Limb (tissue), 2 donors: ENCODE results near the gene PNPLA7.
"Not testable (repeated sequence)": the region's sequence is repeated elsewhere in the genome, so short reads cannot be mapped to it uniquely, and the experiment has no call there.

Experiments
- DNase-seq, 2 donors: peaks; one replicate each; pipeline ENCODE4 v3.0.0-alpha.2; 2016; ENCODE audit errors: extremely low spot score in 2 of 2

The PNPLA7 gene

DNA sequence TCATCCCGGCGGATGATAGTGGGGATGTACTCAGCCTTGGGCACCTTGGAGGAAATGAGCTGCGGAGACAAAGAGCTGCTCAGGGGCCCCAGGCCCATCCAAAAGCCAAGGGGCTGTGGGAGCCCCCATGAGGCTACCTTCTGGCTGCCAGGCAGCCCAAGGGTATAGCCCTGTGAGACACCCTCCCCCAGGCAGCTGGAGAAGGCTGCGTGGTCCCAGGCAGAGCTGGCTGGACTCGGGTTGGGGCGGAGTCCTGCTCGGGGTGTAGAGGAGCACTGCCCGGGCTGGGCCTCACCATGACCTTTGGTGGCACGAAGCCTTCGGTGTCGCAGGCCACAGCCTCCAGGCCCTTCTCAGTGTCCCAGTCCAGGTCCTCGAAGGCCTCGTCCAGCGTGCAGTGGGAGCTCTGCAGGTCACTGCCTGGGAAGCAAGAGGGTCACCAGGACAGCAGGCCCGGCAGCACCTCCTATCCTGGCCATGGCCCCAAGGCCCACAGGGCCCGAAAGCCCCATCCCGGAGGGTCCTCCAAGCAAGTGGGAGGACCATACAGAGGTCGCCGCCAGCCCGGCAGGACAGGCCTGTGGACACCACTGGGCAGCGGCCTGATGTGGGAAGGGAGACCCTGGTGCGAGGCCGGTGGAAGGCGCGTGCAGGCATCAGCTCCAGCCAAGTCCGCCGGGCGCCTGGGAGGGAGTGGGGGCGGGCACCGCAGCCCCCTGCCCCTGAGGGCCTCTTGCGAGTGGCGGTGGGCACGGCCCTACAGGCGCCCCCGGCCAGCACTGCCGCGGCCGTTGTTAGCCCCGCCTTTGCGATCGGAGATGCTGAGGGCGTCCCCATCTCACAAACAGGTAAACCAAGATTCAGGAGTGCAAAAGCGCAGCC is 97.2 kb downstream of the PNPLA7 start:
- no peak for DNase-seq

DNA sequence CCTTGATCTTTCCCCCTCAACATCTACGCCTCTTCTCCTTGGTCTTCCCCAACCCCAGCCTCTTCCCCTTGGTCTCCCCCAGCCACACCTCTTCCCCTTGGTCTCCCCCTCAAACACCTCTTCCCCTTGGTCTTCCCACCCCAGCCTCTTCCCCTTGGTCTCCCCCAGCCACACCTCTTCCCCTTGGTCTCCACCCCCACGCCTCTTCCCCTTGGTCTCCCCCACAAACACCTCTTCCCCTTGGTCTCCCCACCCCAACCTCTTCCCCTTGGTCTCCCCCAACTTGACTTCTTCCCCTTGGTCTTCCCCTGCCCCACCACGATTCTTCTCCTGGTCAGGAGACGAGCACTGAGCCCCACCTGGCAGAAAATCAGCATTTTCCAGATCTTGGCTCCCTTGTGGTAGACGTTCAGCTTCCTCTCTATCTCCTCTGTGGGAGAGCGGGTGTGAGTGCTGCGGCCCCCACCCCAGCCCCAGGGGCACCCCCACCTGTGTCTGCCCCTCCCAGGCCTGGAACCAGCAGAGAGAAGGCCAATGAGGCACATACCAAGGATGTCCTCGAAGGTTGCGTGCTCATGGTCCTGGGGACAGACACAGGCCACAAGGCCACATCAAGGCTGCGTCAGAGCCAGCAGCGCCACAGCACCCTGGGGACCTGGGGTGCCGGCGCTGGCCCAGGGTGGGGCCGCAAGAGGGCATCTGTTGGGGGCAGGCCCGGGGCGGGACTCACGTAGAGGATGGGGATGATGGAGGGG is 98.0 kb downstream of the PNPLA7 start:
- DNase-seq, result peak in 1 of 2 donors; percentile 29

DNA sequence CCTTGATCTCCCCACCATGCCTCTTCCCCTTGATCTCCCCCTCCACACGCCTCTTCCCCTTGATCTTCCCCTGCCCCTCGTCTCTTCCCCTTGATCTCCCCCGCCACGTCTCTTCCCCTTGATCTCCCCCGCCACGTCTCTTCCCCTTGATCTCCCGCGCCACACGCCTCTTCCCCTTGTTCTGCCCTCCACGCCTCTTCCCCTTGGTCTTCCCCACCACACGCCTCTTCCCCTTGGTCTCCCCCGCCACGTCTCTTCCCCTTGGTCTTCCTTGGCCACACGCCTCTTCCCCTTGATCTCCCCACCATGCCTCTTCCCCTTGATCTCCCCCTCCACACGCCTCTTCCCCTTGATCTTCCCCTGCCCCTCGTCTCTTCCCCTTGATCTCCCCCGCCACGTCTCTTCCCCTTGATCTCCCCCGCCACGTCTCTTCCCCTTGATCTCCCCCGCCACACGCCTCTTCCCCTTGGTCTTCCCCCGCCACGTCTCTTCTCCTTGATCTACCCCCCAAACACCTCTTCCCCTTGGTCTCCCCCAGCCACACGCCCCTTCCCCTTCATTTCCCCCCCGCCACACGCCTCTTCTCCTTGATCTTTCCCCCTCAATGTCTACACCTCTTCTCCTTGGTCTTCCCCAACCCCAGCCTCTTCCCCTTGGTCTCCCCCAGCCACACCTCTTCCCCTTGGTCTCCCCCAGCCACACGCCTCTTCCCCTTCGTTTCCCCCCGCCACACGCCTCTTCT is 98.8 kb downstream of the PNPLA7 start:
- DNase-seq, result not testable (repeated sequence)

DNA sequence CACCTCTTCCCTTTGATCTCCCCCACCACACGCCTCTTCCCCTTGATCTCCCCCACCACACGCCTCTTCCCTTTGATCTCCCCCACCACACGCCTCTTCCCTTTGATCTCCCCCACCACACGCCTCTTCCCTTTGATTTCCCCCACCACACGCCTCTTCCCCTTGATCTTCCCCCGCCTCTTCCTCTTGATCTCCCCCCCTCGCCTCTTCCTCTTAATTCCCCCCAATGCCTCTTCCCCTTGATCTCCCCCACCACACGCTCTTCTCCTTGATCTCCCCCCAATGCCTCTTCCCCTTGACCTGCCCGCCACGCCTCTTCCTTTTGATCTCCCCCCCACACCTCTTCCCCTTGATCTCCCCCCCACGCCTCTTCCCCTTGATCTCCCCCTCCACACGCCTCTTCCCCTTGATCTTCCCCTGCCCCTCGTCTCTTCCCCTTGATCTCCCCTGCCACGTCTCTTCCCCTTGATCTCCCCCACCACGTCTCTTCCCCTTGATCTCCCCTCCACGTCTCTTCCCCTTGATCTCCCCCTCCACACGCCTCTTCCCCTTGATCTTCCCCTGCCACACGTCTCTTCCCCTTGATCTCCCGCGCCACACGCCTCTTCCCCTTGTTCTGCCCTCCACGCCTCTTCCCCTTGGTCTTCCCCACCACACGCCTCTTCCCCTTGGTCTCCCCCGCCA is 99.5 kb downstream of the PNPLA7 start:
- not testable (repeated sequence) for DNase-seq

DNA sequence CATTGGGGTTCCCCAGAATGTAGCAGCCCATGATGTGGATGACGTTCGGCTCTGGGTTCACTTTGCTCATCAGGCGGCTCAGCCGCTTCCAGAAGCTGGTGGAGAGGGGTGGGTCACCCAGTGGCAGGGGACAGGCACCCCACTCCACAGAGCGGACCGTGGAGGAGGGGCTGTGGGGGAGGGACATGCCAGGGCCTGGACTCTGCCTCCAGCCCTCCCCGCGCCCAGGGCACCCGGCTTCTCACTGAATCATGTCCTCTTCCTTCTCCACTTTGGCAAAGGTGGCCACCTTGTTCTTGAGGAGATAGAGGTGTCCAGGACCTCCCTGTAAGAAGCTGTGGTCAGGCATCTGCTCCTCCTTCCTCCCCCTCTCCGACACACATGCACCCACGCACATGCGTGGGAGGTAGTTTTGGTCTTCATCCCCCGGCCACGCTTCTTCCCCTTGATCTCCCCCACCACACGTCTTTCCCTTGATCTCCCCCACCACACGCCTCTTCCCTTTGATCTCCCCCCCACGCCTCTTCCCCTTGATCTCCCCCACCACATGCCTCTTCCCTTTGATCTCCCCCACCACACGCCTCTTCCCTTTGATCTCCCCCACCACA is 100.2 kb downstream of the PNPLA7 start:
- peak in 1 of 2 donors; percentile 28 for DNase-seq

DNA sequence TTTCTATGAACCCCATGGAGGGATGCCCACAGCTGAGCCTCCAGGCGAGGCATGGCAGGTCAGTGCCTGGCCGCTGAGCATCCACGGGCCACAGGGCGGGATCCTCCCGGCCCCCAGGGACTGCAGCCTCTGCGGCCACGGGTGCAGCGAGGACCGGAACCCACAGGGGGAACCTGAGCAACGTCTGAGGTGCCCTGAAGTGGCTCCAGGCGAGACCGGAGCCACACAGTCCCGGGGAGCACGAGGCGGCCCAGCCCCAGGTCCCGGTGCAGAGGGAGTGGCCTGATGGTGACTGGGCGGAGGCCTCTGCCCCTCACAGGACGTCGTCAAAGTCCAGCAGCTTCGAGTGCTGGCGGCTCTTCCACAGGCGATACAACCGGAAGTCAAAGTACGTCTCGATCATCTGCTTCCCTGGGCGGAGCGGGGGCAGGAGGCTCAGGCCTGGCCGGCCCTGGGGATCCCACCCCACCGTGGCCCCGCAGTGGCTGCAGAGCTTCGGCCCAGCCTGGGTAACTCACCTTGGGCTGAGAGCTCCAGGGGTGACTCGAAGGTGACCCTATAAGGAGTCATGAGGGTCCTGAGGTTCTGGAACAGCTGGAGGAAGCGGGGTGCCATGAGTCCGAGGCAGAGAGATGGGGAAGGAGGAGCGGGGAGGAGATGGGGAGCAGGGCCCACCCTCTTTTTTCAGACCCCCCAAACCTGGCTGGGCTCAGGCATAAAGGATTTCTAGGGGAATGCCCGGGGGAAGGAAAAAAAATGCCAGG is 100.9 kb downstream of the PNPLA7 start:
- DNase-seq, result no peak

DNA sequence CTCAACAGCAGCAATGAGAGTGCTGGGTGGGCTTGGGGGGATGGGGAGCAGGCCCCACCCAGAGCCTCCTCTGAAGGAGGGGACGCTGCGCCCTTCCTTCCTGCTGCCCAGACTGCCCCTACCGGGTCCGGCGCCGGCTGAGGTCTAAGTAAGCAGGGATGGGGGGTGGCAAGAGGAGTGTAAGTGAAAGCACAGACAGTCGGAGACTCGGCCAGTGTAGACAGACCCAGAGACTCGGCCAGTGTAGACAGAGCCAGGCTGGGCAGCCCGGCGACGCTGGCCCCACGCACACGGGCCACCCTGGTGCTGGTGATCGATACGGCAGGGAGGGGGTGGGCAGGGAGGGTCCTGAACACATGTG is 101.6 kb downstream of the PNPLA7 start:
- no peak for DNase-seq

DNA sequence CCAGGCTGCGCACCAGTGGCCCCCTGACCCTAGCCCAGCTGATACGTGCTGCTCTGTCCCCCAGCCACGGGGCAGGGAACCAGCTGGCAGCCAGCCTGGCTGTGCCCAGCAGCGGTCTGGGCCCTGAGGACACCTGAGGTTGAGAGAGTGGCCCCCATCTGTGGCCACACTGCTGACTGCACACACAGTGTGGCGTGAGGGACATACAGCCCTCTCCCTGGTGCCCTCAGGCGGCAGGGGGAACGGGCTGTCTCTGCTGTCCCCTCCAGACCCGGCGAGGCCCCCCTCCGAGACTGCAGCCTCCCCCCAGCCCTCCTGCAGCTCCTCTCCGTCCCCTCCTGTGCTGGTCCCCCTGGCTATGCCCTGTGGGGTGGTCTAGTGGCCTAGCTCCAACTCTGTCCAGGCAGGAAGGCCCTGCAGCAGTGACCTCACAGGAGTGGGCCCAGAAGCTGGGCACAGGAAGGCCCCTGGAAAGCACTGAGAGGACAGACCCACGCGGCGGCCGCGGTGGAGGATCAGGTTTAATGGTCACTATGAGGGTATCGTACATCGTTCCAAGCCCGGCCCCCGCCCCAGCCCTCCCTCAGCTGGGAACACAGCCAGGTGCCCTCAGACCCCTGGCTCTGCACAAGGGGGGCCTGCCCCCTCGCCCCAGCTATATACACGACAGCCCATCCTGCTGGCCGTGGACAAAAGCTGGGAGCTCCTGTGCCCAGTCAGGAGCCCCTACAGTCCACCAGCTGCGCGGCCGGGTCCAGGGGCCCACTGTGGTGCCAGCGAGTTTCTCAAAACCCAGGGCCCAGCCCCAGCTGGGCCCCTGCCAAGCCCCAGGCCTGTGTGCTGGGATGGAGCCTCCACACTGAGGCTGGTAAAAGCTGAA is 102.2 kb downstream of the PNPLA7 start:
- DNase-seq, result no peak

DNA sequence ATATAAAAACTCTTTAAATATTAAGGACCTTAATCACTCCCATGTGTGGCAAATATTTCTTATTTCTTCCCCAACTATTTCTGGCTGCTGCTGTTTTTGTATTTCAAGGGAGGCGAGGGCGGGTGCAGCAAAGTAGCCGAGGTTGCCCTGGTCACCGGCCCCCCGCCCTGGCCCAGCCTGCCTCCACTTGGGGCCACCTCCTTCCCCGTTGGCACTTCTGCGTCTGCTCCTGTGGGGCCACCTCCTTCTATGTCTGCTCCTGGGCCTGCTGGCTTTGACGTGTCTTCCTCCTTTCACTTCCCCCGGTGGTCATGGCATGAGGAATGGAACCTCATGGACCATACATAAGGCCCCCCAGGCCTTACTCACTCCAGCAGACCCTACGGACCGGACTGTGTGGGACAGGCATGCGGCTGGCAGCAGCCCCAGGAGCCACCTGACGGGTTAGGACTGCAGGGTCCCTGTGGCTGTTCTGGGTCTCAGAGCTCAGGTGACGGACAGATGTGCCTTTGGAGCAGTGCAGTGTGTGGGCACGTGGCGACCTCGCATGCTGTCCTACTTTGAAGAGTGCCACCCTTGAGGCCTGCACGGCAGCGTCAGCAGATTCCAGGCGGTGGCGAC is 103.2 kb downstream of the PNPLA7 start:
- DNase-seq, result no peak

DNA sequence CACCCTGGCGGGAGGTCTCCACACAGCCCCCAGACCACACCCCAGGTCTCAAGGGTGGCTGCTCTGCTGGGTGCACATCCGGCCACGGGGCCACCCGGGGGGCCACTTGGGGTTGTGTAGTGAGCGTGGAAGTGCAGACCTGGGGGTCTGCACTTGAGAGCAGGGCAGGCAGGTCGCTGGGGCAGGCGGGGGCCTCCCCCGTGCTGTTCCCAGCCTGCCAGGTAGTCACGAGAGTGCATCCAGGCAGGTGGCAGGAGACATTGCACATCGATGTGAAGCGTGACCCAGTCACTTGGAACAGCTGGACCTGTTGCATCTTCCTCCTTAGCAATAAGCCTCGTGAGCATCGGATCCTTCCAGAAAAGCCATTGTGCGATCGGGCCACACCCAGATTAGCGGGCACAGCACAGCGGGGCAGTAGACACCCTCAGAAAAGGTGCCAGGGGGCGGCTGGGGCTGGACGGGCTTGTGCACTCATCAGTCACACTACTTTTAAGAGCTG is 104.2 kb downstream of the PNPLA7 start:
- no peak for DNase-seq

DNA sequence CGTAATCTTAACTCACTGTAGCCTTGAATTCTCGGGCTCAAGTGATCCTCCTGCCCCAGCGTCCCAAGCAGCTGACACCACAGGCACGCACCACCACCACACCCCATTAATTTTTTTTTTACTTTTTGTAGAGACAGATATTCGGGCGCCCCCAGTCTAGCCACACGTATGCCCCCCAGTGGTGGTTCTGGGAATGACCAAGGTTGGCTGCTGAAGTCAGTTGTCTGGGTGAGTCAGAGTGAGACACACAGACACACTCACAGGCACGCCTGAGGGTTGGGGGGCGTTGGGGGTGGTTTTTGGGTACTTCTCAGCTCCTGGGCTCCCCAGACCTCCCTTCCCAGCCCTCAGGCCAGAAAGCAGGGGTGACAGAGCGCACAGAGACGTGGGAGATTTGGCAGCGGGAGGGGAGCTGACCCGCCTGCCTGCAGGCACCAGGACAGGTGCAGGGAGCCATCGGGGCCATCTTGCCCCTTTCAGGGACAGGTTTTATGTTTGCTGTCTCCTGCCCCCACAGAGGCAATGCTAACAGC is 104.9 kb downstream of the PNPLA7 start:
- peak in 1 of 2 donors; percentile 81 for DNase-seq

DNA sequence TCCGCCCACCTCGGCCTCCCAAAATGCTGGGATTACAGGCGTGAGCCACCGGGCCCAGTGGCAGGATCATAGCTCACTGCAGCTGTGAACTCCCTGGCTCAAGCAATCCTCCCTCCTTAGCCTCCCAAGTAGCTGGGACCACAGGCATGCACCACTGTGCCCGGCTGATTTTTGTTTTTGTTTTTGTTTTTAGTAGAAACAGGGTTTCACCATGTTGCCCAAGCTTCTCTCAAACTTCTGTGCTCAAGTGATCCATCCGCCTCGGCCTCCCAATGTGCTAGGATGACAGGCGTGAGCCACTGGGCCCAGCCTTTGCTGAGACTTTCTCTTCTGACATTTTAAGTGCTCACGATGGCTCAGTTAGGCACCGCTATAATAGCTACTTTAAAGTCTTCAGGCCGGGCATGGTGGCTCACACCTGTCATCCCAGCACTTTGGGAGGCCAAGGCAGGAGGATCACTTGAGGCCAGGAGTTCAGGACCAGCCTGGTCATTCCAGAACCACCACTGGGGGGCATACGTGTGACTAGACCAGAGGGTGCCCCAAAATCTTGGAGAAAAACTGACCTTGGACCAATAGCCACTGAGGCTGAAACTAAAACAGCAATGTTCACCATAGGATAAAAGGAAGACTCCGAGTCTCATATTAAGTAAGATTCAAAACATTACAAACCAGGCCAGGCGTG is 106.0 kb downstream of the PNPLA7 start:
- no peak for DNase-seq

DNA sequence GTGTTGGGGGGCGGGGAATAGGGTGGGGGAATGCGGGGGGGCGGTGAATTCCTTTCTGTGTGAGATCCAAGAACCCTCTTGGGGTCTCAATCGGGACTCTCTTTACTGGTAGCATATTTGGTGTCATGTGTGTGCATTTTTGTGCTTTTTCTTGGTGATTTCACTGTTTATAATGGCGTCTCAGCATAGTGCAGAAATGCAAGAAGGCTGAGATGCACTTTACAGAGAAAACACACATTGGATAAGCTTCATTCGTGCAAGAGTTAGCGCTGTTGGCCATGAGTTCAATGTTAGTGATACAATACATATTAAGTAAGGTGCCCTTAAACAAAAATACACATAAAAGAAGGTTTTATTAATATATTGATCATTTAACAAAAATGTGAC is 108.3 kb downstream of the PNPLA7 start:
- DNase-seq, result no peak

DNA sequence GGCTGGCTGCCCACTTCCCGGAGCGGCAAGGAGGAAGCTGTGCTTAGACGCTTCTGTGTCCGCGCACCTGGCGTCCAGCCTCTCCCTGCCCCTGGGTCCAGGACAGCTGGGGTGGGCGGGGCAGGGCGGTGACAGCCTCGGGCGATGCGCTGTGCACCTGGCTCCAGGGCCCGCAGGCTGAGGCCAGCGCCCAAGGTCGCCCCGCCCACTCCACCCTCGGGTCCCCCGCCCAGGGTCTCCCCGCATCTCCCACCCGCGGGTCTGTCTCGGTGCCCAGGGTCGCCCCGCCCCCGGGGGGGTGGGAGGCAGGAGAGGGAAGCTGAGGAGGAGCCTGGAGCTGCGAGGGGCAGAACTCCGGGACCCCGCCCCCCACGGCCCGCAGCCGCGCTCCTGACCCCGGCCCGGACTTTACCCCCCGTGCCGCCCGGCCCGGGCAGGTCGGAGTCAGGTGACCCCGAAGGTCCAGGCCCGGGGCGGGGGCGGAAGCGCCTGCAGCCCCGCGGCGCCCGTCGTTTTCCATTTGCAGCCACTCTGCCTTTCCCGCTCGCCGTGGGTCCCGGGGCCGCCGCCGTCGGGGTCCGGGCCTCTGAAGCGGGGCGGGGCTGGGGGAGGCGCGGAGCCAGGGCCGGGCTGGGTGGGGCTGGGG is 108.8 kb downstream of the PNPLA7 start, which contains the start of gene ENTPD8:
Gene ENTPD8, minus strand, starts transcription at position 69 of the 646 bp plus-strand sequence. CDS start 3,072 bp downstream, outside the sequence.
- peak in 1 of 2 donors; percentile 74 for DNase-seq

DNA sequence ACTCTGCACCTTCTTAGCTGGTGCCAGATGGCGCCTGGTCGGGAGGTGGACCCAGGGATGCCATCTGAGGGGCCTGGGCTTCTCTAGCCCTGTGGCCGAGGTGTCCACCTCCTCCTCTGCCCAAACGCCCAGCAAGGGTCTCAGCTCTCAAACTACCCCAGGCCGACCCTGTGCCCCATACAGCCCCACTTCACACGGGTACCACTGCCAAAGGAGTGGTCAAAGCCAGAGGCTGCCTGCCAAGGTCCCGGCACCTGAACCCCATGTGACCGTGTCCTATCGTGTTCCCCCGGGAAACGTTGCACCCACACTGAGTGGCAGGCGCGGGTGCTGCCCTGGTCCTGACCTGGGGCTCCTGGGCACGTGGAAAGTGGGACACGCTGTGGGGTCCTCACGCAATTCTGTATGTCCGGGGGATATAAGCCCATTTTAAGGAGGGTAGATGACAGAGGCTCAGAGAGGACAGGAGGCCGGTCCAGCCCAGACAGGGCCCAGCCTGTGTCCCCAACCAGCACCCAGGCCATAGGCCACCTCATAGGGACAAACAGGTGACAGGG is 111.0 kb downstream of the PNPLA7 start:
- no peak for DNase-seq

DNA sequence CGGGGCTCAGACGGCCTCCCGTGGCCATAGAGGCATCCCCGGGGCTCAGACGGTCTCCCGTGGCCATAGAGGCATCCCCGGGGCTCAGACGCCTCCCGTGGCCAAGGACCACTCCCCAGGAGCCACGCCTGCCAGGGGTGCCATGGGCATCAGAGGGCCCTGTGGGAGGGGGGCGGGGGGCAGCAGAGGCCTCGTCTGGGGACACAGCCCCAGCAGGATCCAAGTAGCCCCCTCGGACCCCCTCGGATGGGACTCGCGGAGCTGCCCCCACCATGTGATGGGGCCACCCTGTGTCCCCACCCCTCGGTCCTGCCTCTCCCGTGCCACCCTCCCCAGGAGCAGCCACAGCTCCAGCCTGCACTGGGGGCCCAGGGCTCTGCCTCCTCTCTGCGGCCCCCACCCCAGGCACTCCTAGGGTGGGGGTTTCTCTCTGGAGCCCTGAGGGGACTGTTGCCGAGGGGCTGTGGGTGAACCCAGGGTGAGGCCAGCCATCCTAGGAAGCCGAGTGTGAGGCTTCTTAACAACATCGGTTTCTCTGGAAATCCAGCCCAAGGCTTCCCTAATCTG is 111.5 kb downstream of the PNPLA7 start:
- DNase-seq, result no peak
